Neuronal stem cell (in vitro differentiated cells): Measurements from ENCODE around the gene TCHHL1.
"Not testable (repeated sequence)": the region's sequence is repeated elsewhere in the genome, so short reads cannot be mapped to it uniquely, and the experiment has no call there.

ENCODE experiments used
- DNase-seq: peaks from one replicate; pipeline ENCODE4 v3.0.0-alpha.2; 2013; ENCODE audit warnings: low spot score
- H2AFZ ChIP-seq: one replicate; pipeline ENCODE4 v1.6.1; 2013; ENCODE audit warnings: mild to moderate bottlenecking, low read length, inconsistent platforms
- H2AK5ac ChIP-seq: 2 replicates; pipeline ENCODE4 v1.6.1; 2013; ENCODE audit warnings: low read depth, mild to moderate bottlenecking, inconsistent platforms, low read length, moderate library complexity, mixed read lengths
- H2BK120ac ChIP-seq: 2 replicates; pipeline ENCODE4 v1.6.1; 2013; ENCODE audit warnings: low read depth, mild to moderate bottlenecking, inconsistent platforms, low read length, moderate library complexity, mixed read lengths
- H2BK12ac ChIP-seq: one replicate; pipeline ENCODE4 v1.6.1; 2013; ENCODE audit warnings: low read length, inconsistent platforms
- H2BK15ac ChIP-seq: 2 replicates; pipeline ENCODE4 v1.6.1; 2013; ENCODE audit warnings: mild to moderate bottlenecking, low read length, inconsistent platforms, mixed read lengths
- H2BK5ac ChIP-seq: one replicate; pipeline ENCODE4 v1.6.1; 2013; ENCODE audit warnings: inconsistent platforms, mild to moderate bottlenecking, low read length, moderate library complexity
- H3K14ac ChIP-seq: one replicate; pipeline ENCODE4 v1.6.1; 2013; ENCODE audit warnings: low read length, inconsistent platforms
- H3K18ac ChIP-seq: 2 replicates; pipeline ENCODE4 v1.6.1; 2013; ENCODE audit warnings: low read length, inconsistent platforms
- H3K23ac ChIP-seq: 2 replicates; pipeline ENCODE4 v1.6.1; 2013; ENCODE audit warnings: low read depth, mild to moderate bottlenecking, mixed read lengths, low read length, inconsistent platforms; ENCODE audit not compliant: poor library complexity
- H3K27ac ChIP-seq: replicated peaks from 3 replicates; pipeline ENCODE4 v1.5.1; 2013; ENCODE audit warnings: low read length, inconsistent platforms
- H3K27me3 ChIP-seq, 3 experiments: 2 replicates each; pipeline ENCODE4 v1.6.1; 2013; ENCODE audit warnings: low read length in 3 of 3, mild to moderate bottlenecking in 2 of 3, inconsistent platforms in 1 of 3, low read depth in 1 of 3, mixed read lengths in 1 of 3, moderate library complexity in 1 of 3; ENCODE audit not compliant: control insufficient read depth in 3 of 3, insufficient read depth in 3 of 3
- H3K36me3 ChIP-seq, 2 donors: replicated peaks in 1 of 2; 2 replicates each; pipeline ENCODE4 v1.6.1; 2013; ENCODE audit warnings: low read length in 2 of 2; ENCODE audit not compliant: control insufficient read depth in 2 of 2, insufficient read depth in 2 of 2
- H3K4ac ChIP-seq: 2 replicates; pipeline ENCODE4 v1.6.1; 2013; ENCODE audit warnings: inconsistent platforms, mild to moderate bottlenecking, low read length, moderate library complexity
- H3K4me1 ChIP-seq, 2 donors: 1 replicate in 1 of 2; 2 replicates in 1 of 2; pipeline ENCODE4 v1.6.1; 2013; ENCODE audit warnings: low read length in 2 of 2, low read depth in 1 of 2; ENCODE audit not compliant: control insufficient read depth in 2 of 2, insufficient read depth in 1 of 2
- H3K4me2 ChIP-seq: one replicate; pipeline ENCODE4 v1.6.1; 2013; ENCODE audit warnings: mild to moderate bottlenecking, low read length, inconsistent platforms; ENCODE audit not compliant: insufficient read depth, poor library complexity, severe bottlenecking
- H3K4me3 ChIP-seq, 2 donors: 2 replicates each; pipeline ENCODE4 v1.5.1; 2013; ENCODE audit warnings: low read length in 2 of 2, mild to moderate bottlenecking in 2 of 2, inconsistent platforms in 1 of 2, moderate library complexity in 1 of 2
- H3K79me1 ChIP-seq: one replicate; pipeline ENCODE4 v1.6.1; 2013; ENCODE audit warnings: low read depth, mild to moderate bottlenecking, inconsistent platforms, low read length, moderate library complexity
- H3K9ac ChIP-seq: one replicate; pipeline ENCODE4 v1.6.1; 2013; ENCODE audit warnings: mild to moderate bottlenecking, low read depth, low read length, inconsistent platforms; ENCODE audit not compliant: poor library complexity
- H3K9me3 ChIP-seq, 2 donors: replicated peaks in 1 of 2; 2 replicates each; pipeline versions ENCODE3 to v1.6.1; 2013; ENCODE audit warnings: low read length in 2 of 2, mild to moderate bottlenecking in 2 of 2, inconsistent platforms in 1 of 2, low read depth in 1 of 2, mixed read lengths in 1 of 2, moderate library complexity in 1 of 2; ENCODE audit not compliant: control insufficient read depth in 2 of 2, insufficient read depth in 1 of 2
- H4K8ac ChIP-seq: one replicate; pipeline ENCODE4 v1.6.1; 2013; ENCODE audit warnings: low read depth, mild to moderate bottlenecking, inconsistent platforms, low read length, moderate library complexity
- H4K91ac ChIP-seq: one replicate; pipeline ENCODE4 v1.6.1; 2013; ENCODE audit warnings: low read length, low read depth, mild to moderate bottlenecking, inconsistent platforms; ENCODE audit not compliant: poor library complexity
- WGBS, 2 donors: extraction: QIAGEN DNeasy Blood & Tissue Kit; methylation state at CpG; one replicate each; pipeline ENCODE4 v1.1.7; 2013; ENCODE audit warnings: missing lambda C conversion rate in 2 of 2, mixed read lengths in 1 of 2; ENCODE audit not compliant: insufficient read length in 2 of 2, insufficient replicate concordance in 1 of 2; ENCODE audit errors: extremely low coverage in 2 of 2; 5-methylcytosine and 5-hydroxymethylcytosine counted together

Gene TCHHL1

DNA sequence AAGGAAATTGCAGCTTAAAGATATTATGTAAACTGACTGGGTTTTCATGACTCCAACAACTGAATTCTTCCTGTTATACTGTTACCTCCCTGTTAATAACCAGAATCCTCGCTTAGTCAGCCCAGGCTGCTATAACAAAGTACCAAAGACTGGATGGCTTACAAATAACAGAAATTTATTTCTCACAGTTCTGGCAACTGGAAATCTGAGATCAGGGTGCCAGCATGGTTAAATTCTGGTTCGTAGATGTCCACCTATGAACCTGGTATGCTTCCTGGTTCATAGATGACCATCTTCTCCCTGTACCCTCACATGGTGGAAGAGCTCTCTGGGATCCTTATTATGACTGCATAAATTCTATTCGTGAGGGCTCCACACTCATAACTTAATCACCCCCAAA, 8.1 kb upstream of the TCHHL1 start:
- Histone ChIP-seq H3K4me2 (no peak overlapping the region), H3K27me3 (peaks cover 0 to 6% (median 2%) of the 10 kb centered on the region in 3 experiments), H2AFZ (no peak overlapping the region), H3K23ac (no peak overlapping the region), H2AK5ac (no peak overlapping the region), H4K8ac (no peak overlapping the region), H3K79me1 (no peaks in the 10 kb centered on the region), H3K9me3 (peaks cover 0 to 1% of the 10 kb centered on the region in 2 donors), H3K14ac (no peak overlapping the region), H3K4me1 (no peaks in the 10 kb centered on the region), H3K27ac (no peak overlapping the region), H2BK120ac (no peak overlapping the region), H3K4me3 (no peak overlapping the region), H2BK15ac (no peak overlapping the region), H2BK12ac (no peak overlapping the region), H3K36me3 (no peaks in the 10 kb centered on the region), H3K4ac (no peak overlapping the region), H3K9ac (no peak overlapping the region), H3K18ac (no peak overlapping the region), H4K91ac (no peak overlapping the region), H2BK5ac (no peak overlapping the region)
- DNase-seq, result no peak
- WGBS, 2 donors, result no CpG with 5 or more reads among the region's 3 CpGs

DNA sequence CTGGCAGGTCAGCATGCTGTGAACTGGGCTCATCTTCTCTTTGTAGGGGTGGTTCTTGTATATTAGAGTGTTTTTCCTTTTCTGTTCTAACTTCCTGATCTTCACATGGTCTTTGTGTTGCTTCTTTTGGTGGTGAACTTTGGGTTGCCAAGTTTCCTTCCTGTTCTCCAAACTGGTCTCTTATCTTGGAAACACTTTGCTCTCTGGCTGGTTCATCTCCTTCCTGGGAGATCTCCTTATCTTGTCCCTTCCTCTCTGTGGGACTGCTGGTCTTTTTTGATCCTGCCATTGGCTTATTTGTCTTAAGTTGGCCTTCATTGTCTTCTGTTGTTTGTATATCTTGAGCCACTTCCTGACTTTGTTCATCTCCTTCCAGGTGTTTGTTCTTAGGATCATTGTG, 2.1 kb downstream of the TCHHL1 start:
- H3K36me3 ChIP-seq, result no peaks in the 10 kb centered on the region
- no peak for DNase-seq

DNA sequence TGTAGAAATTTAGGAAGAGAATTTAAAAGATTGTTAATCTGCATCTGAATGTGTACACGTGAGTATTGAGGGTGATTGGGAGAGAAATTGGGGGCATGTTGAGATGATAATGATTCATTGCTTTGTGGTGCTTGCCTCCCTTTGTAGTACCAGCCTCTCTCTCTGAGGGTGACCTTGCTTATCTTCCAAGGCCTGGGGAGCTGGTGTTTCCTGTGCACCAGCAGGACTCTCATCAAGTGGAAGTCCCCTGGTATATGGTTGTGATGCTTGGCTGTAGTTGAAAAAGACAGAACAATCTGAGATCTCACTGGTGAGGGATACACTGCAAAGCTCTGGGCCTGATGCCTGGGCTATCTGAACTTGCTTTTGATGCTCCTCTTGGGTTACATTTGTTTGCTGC, 4.0 kb downstream of the TCHHL1 start:
- no peak overlapping the region for H3K27ac ChIP-seq
- no peak overlapping the region for H2AK5ac ChIP-seq
- 100% methylated on average over 1 of the region's 1 CpG; no CpG with 5 or more reads in 1 of the 2 donors for WGBS, 2 donors
- H3K4me3 ChIP-seq, result no peak overlapping the region
- no peak overlapping the region for H2BK5ac ChIP-seq
- no peak for DNase-seq
- no peak overlapping the region for H3K4ac ChIP-seq
- no peak overlapping the region for H3K23ac ChIP-seq
- no peaks in the 10 kb centered on the region for H3K36me3 ChIP-seq
- H3K9ac ChIP-seq, result no peak overlapping the region
- H3K4me1 ChIP-seq, result no peaks in the 10 kb centered on the region
- H3K27me3 ChIP-seq, result peaks cover 0 to 3% (median 0%) of the 10 kb centered on the region in 3 experiments
- no peak overlapping the region for H4K91ac ChIP-seq
- H4K8ac ChIP-seq, result no peak overlapping the region
- no peak overlapping the region for H2BK120ac ChIP-seq
- no peaks in the 10 kb centered on the region for H3K9me3 ChIP-seq
- no peak overlapping the region for H3K18ac ChIP-seq
- H3K4me2 ChIP-seq, result no peak overlapping the region
- no peak overlapping the region for H3K14ac ChIP-seq
- no peaks in the 10 kb centered on the region for H3K79me1 ChIP-seq
- H2AFZ ChIP-seq, result no peak overlapping the region
- no peak overlapping the region for H2BK12ac ChIP-seq
- no peak overlapping the region for H2BK15ac ChIP-seq

More for the DNA sequence above, 2.1 kb downstream of the TCHHL1 start:
- Histone ChIP-seq H4K91ac (no peak overlapping the region), H2AK5ac (no peak overlapping the region), H4K8ac (no peak overlapping the region), H3K27me3 (peaks cover 0 to 3% (median 0%) of the 10 kb centered on the region in 3 experiments), H2BK120ac (no peak overlapping the region), H2BK5ac (no peak overlapping the region), H3K27ac (no peak overlapping the region), H3K23ac (no peak overlapping the region), H2BK15ac (no peak overlapping the region), H3K4me2 (no peak overlapping the region), H3K9me3 (no peaks in the 10 kb centered on the region), H2BK12ac (no peak overlapping the region), H3K14ac (no peak overlapping the region), H3K4me3 (no peak overlapping the region), H2AFZ (no peak overlapping the region), H3K4me1 (no peaks in the 10 kb centered on the region), H3K79me1 (no peaks in the 10 kb centered on the region), H3K18ac (no peak overlapping the region), H3K9ac (no peak overlapping the region), H3K4ac (no peak overlapping the region)

DNA sequence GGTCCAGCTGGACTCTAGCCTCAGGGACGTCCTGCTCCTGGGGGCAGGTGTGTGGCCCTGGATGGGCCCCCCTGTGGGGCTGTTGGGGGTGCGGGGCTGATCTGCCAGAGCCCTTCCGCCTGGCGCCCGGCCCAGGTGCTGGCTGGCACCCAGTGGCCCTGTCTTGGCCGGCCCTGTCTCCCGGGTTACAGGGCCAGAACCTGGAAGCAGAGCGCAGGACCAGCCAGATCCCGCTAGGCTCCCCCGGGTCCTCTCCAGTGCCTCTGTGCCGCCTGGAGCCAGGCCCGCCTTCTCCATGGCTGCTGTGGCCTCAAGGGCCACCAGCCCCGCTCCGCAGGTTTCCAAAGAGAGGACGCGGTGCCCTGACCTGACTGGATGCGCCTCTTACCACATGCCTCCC, 7.8 kb downstream of the TCHHL1 start:
- not testable (repeated sequence) for H4K91ac ChIP-seq, DNase-seq, H3K9me3 ChIP-seq, H2BK120ac ChIP-seq, H3K4me1 ChIP-seq, H3K23ac ChIP-seq, H3K27ac ChIP-seq, H3K36me3 ChIP-seq, H2AK5ac ChIP-seq, H2BK5ac ChIP-seq, H3K4me2 ChIP-seq, H3K4me3 ChIP-seq, H2AFZ ChIP-seq, H4K8ac ChIP-seq, H3K27me3 ChIP-seq, H2BK15ac ChIP-seq, H3K4ac ChIP-seq, H3K9ac ChIP-seq, H3K14ac ChIP-seq, H3K18ac ChIP-seq, H2BK12ac ChIP-seq, H3K79me1 ChIP-seq
- WGBS, 2 donors, result no CpG with 5 or more reads among the region's 17 CpGs
